Germinal center (tissue), 1 donor: ENCODE results near the gene ANKRD17.
A peak's percentile ranks its signal among the peaks of the same experiment; 100 is the strongest.

Experiments
- DNase-seq: peaks from one replicate; pipeline ENCODE4 v3.0.0; 2012; ENCODE audit warnings: mixed read lengths, low spot score

Gene ANKRD17

DNA sequence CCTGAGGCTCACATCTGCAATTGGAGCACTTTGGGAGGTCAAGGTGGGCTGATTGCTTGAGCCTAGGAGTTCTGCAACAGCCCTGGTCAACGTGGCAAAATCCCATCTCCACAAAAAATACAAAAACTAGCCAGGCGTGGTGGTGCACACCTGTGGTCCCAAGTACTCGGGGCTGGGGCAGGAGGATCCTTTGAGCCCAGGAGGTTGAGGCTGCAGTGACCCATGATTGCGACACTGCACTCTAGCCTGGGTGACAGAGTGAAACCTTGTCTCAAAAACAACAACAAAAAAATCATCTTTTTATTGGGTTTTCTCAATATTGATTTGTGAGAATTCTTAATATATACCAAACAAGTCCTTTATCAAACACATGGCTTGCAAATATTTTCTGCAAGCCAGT is 64.9 kb downstream of the ANKRD17 start:
- DNase-seq: no peak

DNA sequence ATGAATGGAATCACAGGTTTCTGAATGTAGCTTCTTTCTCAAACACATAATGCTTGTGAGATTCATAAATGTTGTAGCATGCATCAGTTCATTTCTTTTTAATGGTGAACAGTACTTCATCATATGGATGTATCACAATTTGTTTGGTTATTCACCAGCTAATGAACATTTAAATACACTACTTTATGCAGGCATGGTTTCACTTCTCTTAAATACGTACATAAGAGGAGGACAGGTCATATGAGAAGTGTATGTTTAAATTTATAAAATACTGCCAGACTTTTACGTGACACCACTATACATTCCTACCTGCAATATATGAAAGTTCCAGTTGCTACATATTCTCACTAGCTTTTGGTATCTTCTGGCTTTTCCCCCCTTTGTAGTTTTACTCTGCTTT is 65.4 kb downstream of the ANKRD17 start:
- peak; percentile 42 for DNase-seq

DNA sequence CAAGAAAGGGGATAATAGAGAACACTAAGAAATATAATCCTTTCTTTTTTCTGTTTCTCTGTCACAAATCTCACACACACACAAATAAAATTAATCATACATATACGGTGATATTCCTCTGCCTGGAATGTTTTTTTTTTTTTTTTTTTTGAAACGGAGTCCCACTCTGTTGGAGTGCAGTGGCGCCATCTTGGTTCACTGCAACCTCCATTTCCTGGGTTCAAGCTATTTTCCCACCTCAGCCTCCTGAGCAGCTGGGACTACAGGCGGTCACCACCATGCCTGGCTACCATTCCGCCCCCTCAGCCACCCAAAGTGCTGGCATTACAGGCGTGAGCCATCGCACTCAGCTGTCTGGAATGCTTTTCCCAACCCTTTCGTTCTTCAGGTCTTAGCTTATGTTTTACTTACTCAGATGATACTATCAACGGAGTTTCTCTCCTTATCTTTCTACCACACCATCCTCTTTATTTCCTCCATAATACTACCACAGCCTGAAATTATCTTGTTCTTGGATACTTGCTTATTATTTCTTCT is 69.3 kb downstream of the ANKRD17 start:
- DNase-seq: no peak

DNA sequence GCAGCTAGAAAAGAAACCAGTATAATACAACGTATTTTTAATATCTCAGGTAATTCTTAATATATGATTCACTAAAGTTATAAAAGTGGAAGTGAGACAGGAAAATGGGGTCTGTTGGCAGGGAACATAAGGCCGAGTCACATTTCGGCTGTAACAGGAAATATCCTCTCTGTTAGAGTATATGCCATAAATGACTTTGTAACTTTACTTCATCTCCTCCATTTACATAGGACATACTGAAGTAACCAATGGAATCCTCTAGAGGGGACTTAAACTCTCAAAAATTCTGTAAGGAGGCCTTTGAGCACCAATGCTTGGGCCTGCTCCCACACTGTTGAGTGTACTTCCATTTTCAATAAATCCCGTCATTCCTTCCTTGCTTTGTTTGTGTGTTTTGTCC is 71.3 kb downstream of the ANKRD17 start:
- peak; percentile 16 for DNase-seq

DNA sequence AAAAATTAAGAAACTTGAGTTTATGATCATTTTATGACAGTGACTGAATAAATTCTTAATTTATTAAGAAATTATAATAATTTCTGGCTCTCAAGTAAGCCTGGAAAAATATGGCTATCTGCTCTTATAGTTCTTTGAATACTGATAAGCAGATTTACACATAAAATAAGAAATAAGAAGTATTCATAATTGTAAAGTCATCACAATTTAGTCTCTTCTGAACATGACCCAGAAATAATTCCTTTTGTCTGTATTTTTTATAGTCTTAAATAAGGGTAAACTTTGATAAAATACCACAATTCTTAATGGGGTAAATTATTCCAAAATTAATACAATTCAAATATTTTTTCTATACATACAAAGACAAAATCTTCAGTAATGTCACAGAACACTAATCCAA is 72.7 kb downstream of the ANKRD17 start:
- DNase-seq: no peak

DNA sequence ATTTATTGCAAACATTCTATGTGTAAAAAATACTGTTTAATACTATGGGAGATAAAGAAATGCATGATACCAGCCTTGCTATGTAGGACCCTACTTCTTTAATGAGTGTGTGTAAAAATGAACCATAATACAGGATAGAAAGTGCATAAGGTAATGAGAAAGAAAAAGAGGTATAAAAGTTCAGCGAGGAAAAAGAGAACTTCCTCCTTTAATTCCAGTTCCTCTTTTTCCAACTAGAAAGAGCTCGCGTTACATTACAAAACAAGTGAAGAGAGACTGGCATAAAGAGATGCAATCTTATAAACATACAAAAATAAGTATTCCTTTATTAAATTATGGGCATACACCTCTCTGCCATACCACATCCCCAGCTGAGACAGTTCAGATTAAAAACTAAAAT is 77.4 kb downstream of the ANKRD17 start:
- peak; percentile 23 for DNase-seq

DNA sequence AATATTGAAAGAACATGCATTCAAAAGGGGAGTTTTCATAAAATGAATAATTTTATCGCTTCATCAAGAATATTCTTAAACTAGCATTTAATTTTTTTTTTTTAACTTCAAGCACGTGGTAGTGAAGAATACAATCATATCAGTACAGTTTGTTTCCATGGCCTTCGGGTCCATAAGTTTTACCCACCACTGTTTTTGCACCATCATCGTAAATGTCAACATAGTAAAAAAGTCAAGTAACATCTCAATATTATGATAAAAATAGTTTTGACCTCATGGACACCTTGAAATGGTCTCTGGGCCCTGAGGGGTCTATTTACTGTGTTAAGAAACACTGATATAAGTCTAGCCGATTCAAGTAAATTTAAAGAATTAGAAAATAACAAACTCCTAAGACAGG is 80.2 kb downstream of the ANKRD17 start:
- DNase-seq: no peak

DNA sequence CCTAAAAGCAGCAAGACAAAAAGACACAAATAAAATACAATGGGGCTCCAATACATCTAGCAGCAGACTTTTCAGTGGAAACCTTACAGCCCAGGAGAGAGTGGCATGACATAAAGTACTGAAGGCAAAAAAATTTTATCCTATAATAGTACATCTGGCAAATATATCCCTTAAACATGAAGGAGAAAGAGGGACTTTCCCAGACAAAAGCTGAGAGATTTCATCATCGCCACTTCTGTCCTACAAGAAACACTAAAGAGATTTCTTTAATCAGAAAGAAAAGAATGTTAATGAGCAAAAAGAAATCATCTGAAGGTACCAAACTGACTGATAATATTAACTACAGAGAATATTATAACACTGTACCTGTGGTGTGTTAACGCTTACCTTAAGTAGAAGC is 86.4 kb downstream of the ANKRD17 start:
- DNase-seq: no peak

DNA sequence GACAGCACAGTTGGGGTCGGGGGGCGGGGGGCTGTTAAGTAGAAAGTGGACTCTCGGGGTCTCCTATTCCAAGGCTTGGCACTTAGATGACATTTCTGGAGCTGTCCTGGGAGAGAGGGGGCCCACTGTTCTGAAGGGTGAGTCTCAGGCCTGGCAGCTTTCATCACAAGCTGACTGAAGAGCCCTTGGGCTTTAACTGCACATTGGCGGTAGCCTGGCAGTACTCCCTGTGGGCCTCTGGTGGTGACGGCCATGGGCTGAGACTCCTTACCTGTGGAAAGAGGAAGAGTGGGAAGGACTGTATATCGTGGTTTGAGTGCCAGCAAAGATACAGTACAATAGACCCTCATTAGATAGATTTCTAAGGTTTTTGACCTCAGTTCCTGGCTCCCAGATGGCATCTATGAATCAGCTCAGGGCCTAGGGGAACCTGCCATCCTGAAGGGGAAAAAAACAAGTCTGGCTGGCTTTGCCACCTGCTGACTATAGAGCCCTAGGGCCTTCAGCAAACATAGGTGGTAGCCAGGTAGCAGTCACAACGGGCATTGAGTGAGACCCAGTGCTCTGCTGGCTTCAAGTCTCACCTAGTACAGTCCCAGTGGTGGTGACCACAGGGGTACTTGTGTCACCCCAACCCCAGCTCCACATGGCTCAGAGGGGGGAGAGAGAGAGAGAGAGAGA is 87.9 kb downstream of the ANKRD17 start:
- DNase-seq: no peak

DNA sequence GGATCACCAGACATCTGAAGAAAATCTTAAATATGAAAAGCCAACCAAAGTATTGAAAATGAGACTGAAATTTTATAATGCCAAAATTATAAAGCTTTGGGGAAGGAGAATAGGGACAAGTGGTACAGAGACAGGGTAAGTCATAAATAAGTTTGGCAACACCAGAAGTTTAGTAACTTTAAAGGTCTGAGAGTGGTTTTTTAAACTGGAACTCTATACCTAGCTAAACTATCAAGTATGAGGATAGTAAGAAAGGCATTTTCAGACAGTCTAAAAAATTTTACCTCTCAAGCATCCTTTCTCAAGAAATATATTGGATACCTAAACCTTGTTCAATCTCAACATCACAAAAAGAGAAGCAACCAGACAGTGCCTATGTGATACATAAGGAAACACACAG is 92.4 kb downstream of the ANKRD17 start:
- no peak for DNase-seq

DNA sequence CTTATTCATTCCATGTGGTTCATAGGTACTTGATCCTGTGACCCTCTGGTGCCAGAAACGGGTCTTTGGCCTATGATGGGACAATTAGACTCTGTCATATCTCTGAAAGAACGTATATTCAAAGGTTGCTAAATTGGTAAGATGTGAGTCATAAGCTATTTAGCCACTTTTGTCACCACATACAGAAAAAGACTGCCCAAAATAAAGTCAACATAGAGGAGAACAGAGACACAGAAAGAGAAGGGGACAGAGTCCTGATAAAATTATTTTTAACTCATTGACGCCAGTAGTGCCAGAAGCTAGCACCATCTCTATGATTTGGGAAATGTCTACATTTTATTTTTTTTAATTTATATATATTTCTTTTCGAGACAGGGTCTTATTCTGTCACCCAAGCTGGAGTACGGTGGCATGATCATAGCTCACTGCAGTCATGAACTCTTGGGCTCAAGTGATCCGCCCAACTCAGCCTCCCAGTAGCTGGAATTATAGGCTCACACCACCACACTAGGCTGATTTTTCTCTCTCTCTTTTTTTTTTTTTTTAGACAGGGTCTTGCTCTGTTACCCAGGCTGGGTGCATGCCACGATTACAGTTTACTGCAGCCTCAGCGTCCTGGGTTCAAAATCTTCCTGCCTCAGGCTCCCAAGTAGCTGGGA is 96.9 kb downstream of the ANKRD17 start:
- DNase-seq: no peak

DNA sequence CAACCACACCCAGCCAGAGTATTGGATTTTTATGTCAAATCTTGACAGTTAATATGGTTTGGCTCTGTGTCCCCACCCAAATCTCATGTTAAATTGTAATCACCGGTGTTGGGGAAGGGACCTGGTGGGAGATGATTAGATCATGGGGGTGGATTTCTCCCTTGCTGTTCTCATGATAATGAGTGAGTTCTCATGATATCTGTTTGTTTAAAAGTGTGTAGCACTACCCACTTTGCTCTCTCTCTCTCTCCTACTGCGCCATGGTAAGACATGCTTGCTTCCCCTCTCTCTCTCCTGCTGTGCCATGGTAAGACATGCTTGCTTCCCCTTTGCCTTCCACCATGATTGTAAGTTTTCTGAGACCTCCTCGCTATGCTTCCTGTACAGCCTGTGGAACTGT is 102.2 kb downstream of the ANKRD17 start:
- no peak for DNase-seq

DNA sequence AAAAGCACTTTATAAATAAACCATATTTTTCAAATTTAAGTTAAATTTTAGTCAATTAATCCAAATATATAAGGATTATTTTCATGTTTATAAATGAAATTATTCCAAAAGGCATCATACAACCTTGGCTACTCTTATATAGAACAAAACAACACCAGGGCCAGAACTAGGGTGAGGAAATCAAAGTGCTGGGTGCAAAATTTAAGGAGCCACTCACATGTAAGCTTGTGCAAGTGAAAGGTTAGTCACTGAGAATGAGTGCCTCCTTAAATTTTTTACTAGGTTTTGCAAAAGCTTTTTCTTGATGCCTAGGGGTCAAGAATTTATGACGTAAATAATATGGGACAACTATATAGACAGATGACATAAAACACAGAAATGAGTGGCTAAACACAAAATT is 105.7 kb downstream of the ANKRD17 start:
- DNase-seq: no peak

DNA sequence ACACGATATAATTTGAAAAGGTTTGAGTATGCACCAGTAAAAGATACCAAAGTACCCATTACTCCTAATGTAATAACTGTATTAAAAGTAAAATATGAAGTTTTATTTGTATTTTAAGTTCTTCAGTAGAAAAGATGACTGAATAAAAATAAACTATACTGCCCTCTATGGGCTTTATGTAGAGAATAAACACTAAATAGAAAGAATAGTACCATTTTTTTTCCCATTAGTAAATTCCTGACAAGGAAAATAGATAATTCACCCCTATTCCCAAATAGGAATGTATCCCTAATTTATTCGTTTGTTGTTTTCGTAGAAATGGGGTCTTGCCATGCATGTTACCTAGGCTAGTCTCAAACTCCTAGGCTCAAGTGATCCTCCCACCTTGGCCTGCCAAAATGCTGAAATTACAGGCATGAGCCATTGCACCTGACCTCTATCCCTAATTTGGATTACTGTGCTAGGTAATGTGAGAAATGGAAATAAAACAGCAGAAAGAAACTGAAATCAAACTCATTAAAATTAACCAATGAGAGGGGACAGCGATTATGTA is 115.5 kb downstream of the ANKRD17 start:
- DNase-seq: no peak

DNA sequence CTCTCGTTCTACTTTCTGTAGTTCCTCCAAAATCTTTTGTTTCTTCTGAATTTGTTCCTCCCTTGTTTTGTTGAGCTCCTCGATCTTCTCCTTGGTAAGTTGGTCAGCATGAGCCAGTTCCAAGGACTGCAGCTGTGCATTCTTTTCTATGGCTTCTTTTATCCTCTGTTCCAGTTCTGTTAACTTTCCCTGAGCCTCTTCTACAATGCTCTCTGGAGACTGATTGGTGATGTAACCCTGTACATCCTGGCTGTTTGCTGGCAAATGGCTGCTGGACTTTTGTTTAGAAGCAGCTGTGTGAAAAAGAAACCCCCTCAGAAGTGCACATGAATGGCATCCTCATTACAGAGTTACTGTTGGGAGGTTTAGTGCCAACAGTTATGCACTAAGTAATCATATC is 118.6 kb downstream of the ANKRD17 start:
- DNase-seq: no peak

DNA sequence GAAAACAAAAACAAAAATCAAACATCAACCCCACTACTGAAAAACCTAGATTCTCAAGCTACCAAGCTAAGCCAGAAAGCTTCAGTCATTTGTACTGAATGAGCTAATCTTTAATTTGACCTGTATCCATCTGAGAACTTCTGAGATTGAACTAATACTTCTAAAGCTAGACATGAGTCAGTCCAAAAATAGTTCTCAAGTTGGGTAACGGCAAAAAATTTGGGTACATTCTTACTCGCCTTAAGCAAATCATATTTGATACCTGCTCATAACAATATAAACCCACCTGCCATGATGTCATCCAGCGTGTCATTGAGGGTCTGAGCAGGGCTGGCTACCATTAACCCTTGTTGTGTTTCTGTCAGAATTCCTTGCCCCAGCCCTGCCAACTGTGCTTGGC is 119.4 kb downstream of the ANKRD17 start:
- DNase-seq: no peak

DNA sequence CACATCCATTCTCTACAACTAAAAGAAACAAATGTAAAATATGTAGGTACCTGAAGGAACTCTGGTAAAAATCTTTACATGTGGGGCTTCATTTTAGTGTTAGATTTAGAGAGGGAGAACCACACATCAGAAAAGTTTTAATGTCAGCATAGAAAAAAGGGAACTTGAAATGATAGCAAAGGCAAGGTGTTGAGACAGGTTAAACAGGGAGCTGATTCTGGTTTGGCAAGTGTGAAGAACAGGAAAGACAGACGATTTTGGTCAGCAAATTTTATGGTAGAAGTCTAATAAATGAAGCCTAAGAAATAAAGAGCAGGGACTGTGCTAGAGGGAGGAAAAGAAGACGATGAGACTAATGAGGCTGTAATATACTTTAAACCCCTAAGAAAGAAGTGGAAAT is 121.5 kb downstream of the ANKRD17 start:
- no peak for DNase-seq

DNA sequence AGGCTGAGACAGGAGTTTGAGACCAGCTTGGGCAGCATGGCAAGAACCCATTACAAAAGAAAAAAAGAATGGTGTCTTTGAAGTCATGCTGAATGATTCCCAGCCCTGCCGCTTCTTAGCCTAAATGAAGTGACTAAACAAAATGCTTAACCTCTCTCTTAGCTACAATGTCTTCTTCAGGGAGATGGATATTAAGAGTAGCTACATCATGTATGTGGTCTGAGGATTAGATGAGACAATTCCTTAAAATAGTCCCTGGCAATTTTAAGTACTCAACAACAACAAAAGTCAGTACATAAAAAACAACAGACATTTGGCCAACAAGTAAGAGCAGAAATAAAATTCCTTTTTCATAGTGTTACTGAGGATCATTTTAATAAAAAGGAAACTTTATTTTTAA is 124.8 kb downstream of the ANKRD17 start:
- no peak for DNase-seq

DNA sequence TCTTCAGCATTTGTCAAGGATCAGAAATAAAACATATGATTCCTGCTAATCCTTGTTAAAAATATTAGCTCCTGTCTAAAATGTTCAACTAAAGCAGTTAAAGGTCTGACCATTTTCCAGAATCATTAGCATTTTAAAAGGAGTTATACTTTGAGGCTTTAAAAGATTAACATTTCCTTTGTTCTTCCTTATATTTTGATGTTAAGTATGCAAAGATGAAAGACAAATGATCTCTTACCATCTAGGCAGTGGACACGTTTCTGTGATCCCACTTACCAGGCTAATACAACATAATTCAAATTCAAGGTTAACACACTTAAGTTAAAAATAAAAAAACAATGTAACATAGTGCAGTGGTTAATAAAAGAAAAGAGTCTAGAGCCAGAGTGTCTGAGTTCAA is 127.3 kb downstream of the ANKRD17 start:
- DNase-seq: no peak

DNA sequence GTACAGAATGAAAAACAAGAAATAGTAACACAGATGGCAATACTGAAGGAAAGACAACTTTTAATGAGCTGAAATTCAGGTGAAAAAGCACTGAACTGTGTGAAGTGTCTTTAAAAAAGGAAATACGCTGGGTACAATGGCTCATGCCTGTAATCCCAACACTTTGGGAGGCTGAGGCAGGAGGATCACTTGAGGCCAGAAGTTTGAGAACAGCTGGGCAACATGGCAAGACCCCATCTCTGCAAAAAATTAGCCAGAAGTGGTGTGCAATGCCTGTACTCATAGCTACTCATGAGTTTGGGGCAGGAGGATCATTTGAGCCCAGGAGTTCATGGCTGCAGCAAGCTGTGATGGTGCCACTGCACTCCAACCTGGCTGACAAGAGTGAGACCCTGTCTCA is 129.3 kb downstream of the ANKRD17 start:
- DNase-seq: no peak

DNA sequence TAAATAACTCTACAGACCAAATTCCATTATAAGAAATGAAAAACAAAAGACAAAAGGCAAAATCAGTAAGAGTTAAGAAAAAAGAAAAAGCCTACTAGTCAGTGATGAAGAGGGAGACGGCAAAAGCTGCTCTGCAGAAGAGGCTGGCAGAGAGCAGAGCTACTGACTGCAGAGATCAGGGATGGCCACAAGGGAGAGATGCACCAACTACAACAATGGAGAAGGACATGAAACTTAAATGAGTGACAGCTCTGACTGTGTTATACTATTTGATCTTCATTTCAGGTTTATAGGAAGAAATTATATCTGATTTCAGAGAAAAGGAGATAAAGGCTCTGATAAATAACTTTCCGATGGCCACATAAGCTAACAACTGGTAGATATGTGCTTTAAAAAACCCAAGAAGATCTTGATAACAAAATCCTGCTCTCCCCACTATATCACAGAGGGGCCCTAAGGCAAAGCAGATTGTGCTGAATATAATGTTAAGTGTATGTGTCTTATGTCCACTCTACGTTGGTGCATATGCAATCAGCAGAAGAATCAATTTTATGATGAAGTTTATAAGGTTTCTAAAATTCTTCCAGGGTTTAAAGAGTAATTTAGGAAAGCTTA is 130.7 kb downstream of the ANKRD17 start:
- DNase-seq: peak; percentile 8

DNA sequence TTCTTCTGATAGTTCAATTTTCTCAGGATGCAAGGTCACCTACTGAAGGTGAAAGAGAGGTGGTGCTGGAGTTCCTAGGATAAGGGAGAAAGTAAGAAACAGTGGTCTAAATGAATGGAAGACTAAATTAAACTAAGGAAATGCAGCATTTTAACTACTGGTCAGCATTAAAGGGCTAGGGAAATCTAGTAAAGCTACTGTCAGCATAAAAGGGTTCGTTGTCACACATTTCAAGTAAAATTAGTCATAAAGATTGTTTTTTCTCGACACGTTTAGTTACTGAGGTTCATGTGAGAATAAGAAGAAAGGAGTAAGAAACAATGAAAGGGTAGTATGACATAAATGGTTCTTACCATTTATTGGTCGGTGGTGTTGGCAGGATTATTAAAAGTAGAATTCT is 149.1 kb downstream of the ANKRD17 start:
- no peak for DNase-seq

DNA sequence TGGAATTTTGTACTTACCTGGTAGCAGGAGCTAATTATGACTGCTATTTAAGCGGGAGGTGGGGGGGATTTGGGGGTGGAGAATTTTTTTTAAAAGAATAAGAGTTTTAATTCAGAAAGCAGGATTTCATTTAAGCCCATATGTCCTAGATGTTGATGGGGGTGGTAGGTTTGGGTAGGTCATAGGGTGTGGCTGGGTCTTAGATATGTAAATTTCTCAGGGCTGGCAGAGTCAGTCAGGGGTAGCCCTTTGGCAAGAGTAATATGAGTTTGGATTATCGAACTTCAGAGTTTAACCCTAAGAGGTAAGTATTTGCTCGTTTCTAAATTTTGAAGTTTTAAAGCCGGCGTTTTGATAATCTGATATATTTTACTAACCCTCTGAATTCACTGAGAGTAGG is 153.9 kb downstream of the ANKRD17 start:
- no peak for DNase-seq
